Endometrial microvascular endothelial cells (primary cell): ENCODE data around the gene NDUFA8. TPM values are rescaled to one million over a fixed set of nuclear protein-coding genes. Genes with fewer than 3 reads are reported as not detected.

Experiments
- in situ Hi-C: cut with HindIII; loops from 2 replicates; pipeline ENCODE4 v1.10.0; 2017; ENCODE audit warnings: low sequenced_read_pairs, low pct_unique_long_range_greater_than_20kb; ENCODE audit errors: inconsistent ontology term
- total RNA-seq: library from RNA; depleted of rRNA; stranded (reverse); fragments of >200 nt; gene quantifications from one replicate; pipeline ENCODE4 v1.2.3, GENCODE V29; 2015; ENCODE audit errors: inconsistent ontology term

Gene NDUFA8
- total RNA-seq, 1 donor from 2014 or later: 79.3 TPM

DNA sequence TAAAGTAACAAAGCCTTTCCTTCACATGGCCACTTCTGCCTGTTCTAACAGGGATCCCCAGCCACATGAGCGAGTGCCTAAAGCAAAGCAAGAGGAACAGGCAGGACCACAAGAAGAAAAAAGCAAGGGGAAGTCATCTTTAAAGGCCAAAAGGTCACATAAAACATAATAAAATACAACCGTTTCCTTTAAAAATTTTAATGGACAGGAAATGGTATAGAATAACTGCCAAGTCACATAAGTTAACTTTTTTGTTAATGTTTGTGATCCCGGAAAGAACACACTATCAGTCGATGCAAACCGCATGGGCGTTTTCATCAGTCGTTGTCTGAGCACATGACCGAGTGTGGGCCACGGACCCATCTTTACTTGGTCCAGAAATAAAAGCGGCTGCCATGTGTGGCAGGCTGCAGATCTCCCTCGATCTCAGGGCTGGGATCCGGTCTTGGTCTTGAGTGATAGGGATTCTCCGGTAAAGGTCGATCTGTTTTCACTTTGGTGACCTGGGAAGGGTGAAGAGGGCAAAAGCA lies 15.6 kb downstream of the NDUFA8 start:
- in situ Hi-C loops: no loop called here

DNA sequence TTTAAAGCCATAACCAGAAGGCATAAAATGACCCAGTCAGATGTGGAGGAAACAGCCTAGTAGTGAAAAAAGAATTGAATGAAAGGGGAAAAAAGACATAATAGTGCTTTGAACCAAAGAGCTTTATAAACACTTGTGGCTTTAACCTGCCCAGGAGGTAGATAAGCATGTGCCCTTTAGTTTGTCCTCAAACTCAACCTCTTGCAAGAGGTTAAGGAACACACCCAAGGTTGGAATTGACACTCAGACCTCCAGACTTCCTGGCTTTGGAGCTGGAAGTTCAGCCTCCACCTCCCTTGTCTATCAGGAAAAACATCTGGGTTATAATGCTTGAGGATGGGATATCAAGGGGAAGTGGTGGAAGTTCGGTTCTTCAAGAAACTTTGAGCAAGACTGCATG lies 16.3 kb downstream of the NDUFA8 start:
- in situ Hi-C loops: no loop called here

DNA sequence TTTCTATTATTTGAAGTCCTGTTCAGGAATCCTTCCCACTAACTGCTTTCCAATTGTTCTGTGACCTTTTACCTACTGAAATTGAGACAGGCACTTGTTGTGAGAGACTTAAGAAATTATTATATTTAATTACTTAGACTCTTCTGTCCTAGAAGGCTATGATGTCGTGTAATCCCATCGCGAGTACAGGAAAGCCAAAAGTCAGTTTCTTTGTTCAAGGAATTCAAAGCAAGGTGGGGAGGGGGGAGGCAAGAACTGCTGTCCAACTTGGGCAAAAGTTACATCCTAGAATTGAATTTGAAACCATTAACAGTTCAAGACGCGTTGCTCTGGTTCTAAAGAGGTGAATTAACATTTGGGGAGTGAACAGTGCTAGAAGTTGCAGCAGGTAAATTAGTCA lies 17.9 kb downstream of the NDUFA8 start:
- in situ Hi-C loops: no loop called here

DNA sequence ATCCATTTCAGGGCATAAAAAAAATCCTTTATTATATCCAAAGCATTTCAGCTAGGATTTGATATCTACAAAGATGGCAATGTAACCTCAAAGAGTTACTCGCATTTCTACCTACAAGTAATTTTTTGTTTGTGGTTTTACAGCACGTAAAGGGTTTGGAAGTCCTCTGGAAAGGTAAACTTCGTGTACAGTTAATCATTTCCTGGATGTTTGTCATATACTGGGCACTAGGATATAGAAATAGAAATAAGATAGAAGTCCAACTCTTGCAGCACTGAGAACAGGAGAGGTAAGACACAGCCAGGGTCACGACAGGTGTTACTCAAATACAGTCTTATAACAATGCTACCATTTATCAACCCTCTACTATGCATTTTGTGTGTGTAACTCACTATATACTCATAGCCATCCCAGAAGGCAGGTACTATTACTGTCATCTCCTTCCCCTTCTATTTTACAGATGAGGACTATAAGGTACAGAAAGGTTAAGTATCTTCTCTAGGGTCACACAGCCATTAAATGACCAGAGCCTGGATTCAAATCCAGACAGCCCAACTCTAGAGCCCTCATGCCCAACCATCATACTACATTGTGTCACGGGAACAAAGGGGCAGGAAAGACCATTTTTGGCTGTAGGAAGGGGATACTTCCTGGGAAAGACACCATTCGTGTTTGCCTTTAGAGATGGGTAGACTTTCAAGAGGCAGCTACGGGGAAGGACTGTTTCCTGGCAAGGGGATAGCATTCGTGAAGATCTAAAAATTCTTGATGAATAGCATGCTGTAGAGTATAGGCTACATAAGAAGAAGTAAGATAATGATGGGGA lies 19.0 kb downstream of the NDUFA8 start:
- in situ Hi-C loops: no loop called here

DNA sequence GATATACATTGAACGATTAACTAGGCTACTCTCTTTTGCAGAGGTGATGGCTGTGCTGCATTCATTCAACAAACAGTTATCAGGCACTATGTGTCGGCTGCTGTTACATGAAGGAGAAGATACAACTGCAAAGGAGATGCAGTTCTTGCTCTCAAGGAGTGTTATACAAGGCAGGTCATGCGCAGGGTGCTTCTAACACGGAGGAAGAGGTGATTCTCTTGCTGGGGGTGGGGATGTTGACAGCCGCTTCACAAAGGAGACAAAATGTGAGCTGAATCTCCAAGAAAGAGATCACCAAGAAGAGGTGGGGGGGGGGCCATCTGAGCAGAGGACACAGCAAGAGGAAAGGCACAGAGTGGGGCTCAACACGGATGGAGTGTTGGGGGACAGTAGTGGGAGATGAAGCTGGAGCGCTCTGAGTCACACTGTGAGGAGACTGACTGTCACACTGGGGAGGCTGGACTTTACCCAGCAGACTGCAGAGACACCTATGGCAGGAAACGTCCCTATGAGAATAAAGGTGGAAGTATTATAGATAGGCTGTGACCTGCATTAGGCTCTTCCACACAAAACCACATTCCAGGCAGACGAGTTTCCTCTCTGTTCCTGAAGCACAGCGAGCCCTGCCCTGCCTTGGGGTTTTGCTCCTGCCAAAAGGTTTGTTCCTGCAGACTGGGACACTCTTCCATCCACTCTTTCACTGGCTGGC lies 20.9 kb downstream of the NDUFA8 start:
- in situ Hi-C loops: no loop called here

DNA sequence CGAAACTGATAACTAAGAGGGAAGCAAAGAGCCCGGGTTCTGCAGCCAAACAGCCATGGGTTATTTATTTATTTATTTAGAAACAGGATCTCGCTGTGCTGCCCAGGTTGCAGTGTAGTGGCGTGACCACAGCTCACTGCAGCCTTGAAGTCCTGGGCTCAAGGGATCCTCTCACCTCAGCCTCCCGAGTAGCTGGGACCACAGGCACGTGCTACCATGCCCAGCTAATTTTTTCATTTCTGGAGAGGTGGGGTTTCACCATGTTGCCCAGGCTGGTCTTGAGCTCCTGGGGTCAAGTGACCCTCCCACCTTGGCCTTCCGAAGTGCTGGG lies 24.1 kb downstream of the NDUFA8 start:
- in situ Hi-C loops: no loop called here

DNA sequence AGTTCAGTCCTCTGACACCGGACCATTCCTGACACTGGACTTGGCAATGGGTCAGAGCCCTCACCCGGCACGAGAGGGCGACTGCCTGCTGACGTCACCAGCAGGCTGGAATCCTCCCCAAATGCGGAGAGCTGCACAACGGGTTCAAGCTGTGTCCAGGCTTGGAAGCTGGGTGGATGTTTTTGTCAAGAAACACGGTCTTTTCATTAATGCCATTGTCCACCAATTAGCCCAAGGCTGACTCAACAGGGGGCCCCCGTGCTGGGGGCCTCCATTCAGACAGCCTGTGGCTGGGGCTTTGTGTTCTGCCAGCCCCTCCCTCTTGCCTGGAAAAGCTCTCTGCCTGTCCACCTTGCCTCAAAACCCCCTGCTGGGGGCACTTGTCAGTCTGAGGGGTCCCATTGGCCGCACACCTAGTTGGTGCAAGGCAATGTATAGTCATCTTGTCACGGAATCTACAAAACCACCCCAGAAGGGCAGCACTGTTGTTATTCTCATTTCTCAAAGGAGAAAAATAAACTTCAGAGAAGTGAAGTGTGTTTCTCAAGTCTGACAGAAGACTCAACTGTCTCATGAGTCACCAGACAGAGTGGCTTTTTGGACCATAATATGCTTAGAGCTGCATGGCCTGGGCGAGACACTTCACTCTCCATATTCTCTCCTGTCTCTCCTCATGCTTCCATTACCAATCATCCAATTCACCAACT lies 24.6 kb downstream of the NDUFA8 start:
- in situ Hi-C loops: no loop called here

DNA sequence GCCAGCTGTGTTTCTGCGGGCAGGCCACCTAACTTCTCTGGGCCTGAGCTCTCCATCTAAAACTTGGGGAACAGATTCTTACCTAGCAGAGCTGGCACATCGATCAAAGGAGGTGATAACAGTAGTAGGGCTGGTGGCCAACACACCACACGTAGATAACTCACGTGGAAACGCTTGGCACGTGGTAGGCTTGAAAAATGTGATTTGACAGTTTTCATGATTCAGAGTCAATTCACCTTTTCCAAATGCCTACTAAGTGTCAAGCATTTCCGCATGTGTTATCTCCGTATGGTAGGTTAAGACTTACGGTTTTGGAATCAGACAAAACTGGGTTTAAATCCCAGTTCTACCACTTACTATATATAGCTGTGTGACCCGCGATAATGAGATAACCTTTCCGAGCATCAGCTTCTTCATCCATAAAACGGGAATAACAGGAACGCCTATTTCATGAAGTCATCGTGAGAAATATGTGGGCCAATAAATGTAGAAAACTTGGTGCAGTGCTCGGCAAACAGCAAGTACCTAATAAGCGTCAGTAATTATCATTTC lies 25.5 kb downstream of the NDUFA8 start:
- in situ Hi-C loops: no loop called here

DNA sequence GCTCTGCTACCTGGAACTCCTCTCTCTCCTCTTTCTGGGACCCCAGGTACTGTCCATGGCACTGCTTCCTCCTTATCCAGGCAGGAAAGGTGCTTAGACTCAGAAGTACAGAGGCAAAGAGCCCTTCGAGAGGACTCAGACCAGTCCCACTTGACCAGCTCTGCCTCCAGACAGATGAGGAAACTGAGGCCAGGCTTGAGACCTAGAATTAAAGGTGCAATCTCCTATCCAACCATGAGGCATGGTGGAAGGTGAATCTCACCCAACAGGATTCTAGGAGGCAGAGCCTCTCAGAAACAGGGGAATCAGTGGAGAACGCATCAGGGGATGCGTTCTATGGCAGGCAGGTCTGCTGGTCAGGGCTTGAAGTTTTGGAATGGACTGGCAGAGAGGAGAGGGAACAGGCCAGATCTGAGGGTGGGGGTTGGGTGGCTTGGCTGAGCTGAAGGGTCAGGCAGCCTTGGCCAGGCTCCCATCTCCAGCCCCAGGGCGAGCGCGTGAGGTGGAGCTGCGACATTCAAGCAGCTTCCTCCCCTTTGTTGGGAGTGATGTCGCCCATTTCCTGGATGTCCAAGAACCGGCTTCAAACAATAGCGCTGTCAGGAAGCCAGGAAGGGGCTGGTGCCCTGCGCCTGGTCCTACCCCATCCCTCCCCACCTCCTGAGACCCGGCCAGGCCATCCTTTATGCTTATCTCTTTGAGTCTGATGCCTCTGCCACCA lies 26.2 kb downstream of the NDUFA8 start:
- in situ Hi-C loops: no loop called here

DNA sequence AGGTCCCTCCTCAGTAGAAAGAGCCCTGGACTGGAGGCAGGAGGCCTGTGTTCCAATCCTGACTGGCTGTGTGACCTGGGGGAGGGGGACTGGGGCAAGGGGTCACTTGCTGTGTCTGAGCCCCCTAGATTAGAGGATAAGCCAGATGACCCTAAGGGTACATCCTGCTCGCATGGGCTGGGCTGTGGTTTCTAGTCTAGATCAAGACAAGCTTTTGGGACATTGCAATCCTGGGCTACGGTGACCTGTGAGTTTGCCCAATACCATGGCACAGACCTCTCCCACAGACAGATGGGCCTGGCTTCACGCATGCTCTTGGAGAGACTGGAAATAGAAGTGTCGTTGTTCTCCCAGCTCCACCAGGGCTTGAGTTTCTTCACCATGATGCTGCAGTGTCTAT lies 27.0 kb downstream of the NDUFA8 start:
- in situ Hi-C loops: no loop called here

DNA sequence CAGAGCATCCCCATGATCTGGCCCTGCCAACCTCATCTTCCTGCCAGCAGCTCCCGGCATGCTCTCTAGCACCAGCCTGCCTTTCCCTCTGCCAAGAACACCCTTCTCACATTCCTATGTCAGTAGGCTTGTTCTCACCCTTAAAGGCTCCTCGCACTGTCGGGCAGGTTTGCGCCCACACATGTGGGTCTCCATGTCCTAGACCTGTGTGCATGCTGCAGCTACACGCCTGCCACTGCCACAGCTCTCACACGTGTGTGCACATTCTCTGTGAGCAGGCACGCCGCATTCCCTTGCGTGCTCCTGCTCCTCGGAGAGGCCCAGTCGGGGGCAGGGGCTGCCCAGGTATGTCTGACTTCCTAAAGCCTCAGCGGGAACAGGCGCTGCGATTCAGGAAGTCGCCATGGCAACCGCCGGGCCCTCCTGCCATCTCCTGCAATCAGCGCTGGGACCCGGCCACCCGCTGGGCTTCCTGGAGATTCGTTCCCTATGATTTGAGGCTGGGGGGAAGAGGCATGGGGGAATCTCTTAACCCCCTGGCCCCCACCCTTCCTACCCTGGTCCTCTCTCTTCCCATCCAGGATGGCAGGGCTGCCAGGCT lies 28.1 kb downstream of the NDUFA8 start:
- in situ Hi-C loops: no loop called here

DNA sequence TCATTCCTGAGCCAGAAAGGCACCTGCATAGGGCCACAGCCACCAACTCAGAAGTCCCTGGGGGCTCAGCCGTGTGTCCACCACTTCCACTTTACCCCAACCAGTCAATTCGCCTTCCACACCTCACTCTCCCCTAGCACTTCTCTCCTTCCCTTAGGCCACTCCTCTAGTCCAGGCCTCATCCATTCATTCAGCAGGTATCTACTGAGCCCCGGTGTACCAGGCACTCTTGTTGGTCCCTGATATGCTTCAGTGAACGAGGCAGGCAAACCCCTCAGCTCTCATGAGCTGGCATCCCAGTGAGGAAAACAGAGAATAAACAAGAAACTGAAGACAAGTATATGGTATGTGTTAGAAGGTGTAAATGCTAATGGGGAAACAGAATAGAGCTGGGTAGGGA lies 28.7 kb downstream of the NDUFA8 start:
- in situ Hi-C loops: no loop called here

DNA sequence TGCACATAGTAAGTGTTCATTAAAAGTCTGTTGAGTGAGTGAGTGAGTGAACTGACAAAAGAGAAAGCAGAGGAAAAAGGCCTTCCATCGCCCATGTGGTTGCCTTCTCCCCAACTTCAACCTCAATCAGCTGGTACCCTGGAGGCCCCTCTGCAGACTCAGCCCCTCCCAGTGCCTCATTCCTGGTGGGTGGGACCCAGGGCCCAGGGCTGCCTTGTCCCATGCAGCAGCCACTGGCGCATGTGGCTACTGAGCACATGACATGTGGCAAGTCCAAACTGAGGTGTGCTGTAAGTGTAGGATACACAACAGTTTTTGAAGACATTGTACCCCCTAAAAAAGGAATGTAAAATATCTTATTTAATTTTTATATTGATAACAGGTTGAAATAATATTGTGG lies 29.6 kb downstream of the NDUFA8 start:
- in situ Hi-C loops: no loop called here

DNA sequence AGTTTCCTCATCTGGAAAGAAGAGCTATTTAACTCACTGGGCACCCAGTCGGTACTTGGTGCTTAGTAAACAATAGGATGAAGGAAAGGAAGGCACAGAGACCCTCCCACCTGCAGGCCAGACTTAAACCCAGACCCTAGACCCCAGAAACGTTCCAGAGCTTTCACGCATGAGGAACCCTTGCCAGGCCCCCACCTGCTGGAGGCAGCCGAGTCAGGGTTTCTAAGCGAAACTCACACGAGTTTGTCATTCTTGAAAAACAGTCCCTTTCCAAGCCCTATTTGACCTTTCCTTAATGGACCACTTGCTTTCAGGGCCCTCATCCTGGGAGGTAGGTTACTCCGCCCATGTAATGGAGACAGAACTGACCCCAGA lies 30.6 kb downstream of the NDUFA8 start:
- in situ Hi-C loops: no loop called here

DNA sequence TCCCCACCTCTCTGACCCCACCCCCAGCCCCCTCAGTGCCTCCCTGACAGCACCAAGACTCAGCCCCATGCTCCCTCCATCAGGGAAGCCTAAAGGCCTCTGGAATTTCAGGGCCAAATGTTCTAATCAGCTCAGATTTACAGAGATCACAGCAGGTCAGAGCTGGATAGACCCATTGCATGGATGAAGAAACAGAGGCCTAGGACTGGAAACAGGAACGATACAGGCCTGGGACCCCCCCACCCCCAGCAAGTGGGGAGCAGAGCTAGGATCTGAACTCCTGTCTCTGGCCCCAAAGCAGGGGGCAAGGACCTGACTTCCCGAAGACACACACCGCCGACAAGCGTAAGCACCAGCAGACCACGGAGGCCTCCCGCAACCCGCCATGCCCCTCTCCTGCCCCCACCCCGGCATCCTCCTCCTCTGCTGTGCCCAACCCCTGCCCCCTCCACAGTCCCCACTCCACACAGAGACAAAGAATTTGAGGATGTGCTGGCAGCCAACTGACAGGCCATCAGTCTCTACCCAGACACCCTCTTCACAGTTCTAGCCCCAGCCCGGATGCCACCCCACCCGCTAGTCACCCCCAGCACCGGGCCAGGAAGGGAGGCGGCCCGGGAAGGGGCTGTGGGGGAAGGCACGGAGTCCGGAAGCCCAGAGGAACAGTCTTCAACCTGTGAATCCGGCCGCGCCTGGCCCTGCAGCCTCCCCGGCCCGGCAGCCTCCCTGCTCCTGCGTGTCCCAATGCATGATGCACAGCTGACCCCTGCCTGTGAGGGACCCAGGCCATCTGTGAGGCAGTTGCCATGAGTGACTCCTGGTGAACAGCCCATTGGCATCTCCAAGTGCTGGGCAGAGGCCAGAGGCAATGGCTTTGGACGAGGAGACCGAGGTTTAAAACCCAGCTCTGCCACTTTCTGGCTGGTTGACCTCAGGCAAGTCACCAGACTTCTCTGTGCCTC lies 31.3 kb downstream of the NDUFA8 start:
- in situ Hi-C loops: no loop called here

DNA sequence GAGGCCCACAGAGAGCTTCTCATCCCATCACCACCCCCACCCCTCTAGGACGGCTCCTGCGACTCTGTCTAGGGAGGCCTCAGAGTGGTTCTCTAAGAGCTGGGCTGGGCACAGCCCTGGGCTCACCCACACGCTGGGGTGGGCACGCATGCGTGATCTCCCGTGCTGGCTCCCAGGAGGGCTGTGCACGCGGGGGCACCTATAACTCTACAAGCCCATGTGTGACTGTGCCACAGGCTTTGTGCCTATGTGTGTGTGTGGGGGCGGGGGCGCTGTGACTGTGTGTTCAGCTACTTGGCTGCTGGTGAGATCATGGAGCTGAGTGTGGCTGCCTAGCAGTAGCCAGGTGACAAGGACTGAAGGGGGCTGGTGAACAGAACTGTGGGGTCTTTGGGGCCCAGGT lies 32.2 kb downstream of the NDUFA8 start:
- in situ Hi-C loops: no loop called here
